Skeletal muscle tissue (tissue), 4 donors: ENCODE results near the gene EPPIN. TPM values are rescaled to one million over a fixed set of nuclear protein-coding genes. Genes with fewer than 3 reads are reported as not detected.
"Not testable (repeated sequence)": the region's sequence is repeated elsewhere in the genome, so short reads cannot be mapped to it uniquely, and the experiment has no call there.

Experiments
- H3K27ac ChIP-seq: one replicate; pipeline ENCODE4 v1.7.0; 2013; ENCODE audit warnings: mild to moderate bottlenecking, low read depth, low read length, inconsistent platforms
- H3K27me3 ChIP-seq, 3 donors: one replicate each; pipeline ENCODE4 v1.7.0; 2013; ENCODE audit warnings: low read length in 3 of 3; ENCODE audit not compliant: control insufficient read depth in 3 of 3, insufficient read depth in 3 of 3
- H3K36me3 ChIP-seq, 3 donors: one replicate each; pipeline ENCODE4 v1.7.0; 2013; ENCODE audit warnings: low read length in 3 of 3; ENCODE audit not compliant: control insufficient read depth in 3 of 3, insufficient read depth in 3 of 3
- H3K4me1 ChIP-seq, 3 donors: one replicate each; pipeline ENCODE4 v1.7.0; 2013; ENCODE audit warnings: low read length in 3 of 3, mild to moderate bottlenecking in 3 of 3; ENCODE audit not compliant: control insufficient read depth in 3 of 3, insufficient read depth in 3 of 3
- H3K4me3 ChIP-seq, 3 donors: one replicate each; pipeline ENCODE4 v1.7.0; 2013; ENCODE audit warnings: low read length in 3 of 3
- H3K9ac ChIP-seq, 3 donors: one replicate each; pipeline ENCODE4 v1.7.0; 2013; ENCODE audit warnings: low read length in 3 of 3, mild to moderate bottlenecking in 3 of 3, moderate library complexity in 2 of 3, low read depth in 1 of 3
- H3K9me3 ChIP-seq, 3 donors: one replicate each; pipeline ENCODE4 v1.7.0; 2013; ENCODE audit warnings: low read length in 3 of 3; ENCODE audit not compliant: control insufficient read depth in 3 of 3
- total RNA-seq: library from RNA; depleted of rRNA; stranded (reverse); fragments of >200 nt; gene quantifications from one replicate; pipeline ENCODE4 v1.2.3, GENCODE V29; 2014
- donor health status: Osteomylitis.

Gene EPPIN
- total RNA-seq, 1 donor from 2014 or later = not detected

DNA sequence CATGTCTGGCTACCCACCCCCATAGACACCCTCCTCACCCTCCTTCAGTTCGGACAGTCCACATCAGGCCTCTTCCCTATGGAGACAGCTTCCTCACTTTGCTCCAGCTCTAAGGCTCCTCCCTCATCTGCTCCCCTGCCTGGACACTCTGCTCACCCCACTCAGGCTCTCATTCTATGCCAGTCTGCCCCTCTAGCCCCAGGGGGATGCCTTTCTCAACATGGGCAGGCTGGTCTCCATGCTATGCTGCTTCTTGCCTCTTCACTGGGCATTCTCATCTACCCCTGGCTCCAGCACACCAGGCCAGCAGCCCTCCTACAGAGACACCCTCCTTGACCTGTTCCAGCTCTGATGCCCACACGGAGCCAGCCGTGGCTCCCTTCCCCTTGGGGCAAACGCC is 32.0 kb upstream of the EPPIN start, which contains the start of gene WFDC8:
TSS of gene WFDC8 (minus strand) at position 101 of the 400 bp plus-strand sequence. CDS start at position 64, 37 bp downstream.
- Histone ChIP-seq H3K27ac (no peak within 1 kb of the TSS), H3K27me3 (peaks cover 0 to 14% (median 8%) of the 10 kb centered on the region in 3 donors), H3K9me3 (no peaks in the 10 kb centered on the region), H3K36me3 (no peaks in the 10 kb centered on the region), H3K4me3 (no peak within 1 kb of the TSS), H3K9ac (no peak within 1 kb of the TSS), H3K4me1 (no peaks in the 10 kb centered on the region)

DNA sequence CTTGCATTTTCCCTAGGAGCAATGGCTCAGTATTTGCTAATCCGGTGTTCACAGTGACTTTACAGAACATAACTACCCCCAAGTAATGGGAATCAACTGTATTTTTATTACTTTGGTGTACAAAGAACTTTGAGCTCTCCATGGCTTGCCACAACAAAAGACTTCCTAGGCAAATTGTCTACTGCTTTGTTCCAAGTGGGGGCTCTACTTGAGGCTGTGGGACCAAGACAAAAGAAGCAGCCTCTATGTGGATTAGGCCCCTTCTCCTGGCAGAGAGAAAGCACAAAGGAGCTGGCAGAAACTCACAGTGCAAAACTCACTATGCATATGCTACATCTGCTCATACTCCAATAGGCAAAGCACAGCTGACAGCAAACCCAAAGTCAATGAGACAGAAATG is 31.0 kb upstream of the EPPIN start:
- no peaks in the 10 kb centered on the region for H3K9me3 ChIP-seq
- H3K4me3 ChIP-seq = no peak overlapping the region
- no peaks in the 10 kb centered on the region for H3K36me3 ChIP-seq
- no peak overlapping the region for H3K27ac ChIP-seq
- H3K4me1 ChIP-seq = no peaks in the 10 kb centered on the region
- H3K9ac ChIP-seq = no peak overlapping the region
- peaks cover 0 to 12% (median 4%) of the 10 kb centered on the region in 3 donors for H3K27me3 ChIP-seq

DNA sequence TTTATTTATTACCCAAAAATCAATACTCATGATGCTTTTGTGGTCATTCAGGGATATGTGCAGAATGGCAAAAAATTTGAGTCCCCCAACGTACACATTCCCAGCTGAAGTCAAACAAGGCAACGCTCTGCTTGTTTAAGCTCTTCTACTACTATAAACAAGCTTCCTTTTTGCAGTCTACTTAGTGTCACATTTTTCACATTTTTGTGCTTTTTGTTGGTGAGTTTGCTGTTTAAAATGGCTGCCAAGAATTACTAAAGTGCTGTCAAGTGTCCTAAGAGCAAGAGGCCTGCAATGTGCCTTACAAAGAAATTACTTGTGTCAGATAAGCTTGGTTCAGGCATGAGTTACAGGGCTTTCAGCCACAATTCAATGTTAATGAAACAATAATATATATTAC is 29.8 kb upstream of the EPPIN start:
- Histone ChIP-seq H3K9ac (no peak overlapping the region), H3K27ac (no peak overlapping the region), H3K4me1 (no peaks in the 10 kb centered on the region), H3K4me3 (no peak overlapping the region), H3K9me3 (no peaks in the 10 kb centered on the region), H3K36me3 (no peaks in the 10 kb centered on the region), H3K27me3 (peaks cover 0 to 11% (median 0%) of the 10 kb centered on the region in 3 donors)

DNA sequence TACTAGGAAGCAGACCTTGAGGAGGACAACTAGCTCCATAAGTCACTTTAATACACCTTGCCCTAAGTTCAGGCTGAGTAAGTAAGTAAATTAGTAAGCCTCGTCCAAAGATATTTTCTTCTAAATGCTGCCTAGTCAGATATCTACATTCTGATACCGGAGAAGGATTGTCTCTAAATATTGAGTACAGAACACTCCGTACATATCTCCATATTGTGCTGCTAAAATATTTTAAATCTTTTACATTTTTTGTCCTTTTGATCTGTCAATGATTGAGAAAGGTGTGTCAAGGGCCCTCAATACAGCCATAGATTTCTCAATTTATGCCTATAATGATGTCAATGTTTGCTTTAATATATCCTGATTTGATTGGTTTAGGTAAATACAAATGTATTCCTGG is 28.7 kb upstream of the EPPIN start:
- Histone ChIP-seq H3K27ac (no peak overlapping the region), H3K9me3 (no peaks in the 10 kb centered on the region), H3K9ac (no peak overlapping the region), H3K36me3 (no peaks in the 10 kb centered on the region), H3K4me3 (no peak overlapping the region), H3K27me3 (peaks cover 0 to 8% (median 0%) of the 10 kb centered on the region in 3 donors), H3K4me1 (no peaks in the 10 kb centered on the region)

DNA sequence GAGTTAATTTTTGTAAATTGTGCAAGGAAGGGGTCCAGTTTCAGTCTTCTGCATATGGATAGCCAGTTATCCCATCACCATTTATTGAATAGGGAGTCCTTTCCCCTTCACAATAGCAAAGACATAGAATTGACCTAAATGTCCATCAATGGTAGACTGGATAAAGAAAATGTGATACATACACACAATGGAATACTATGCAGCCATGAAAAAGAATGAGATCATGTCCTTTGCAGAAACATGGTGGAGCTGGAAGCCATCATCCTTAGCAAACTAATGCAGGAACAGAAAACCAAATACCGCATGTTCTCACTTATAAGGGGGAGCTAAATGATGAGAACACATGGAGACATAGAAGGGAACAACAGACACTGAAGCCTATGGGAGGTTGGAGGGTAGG is 22.4 kb upstream of the EPPIN start:
- H3K9me3 ChIP-seq, H3K36me3 ChIP-seq, H3K9ac ChIP-seq, H3K27me3 ChIP-seq, H3K27ac ChIP-seq, H3K4me1 ChIP-seq, H3K4me3 ChIP-seq: not testable (repeated sequence)

GRCh38 chr20:45564760-45565276 is 17.6 kb upstream of the EPPIN start:
- Histone ChIP-seq H3K27me3 (peaks cover 3 to 10% (median 10%) of the 10 kb centered on the region in 3 donors), H3K4me1 (no peaks in the 10 kb centered on the region), H3K4me3 (no peak overlapping the region), H3K9ac (no peak overlapping the region), H3K9me3 (no peaks in the 10 kb centered on the region), H3K27ac (no peak overlapping the region), H3K36me3 (no peaks in the 10 kb centered on the region)

DNA sequence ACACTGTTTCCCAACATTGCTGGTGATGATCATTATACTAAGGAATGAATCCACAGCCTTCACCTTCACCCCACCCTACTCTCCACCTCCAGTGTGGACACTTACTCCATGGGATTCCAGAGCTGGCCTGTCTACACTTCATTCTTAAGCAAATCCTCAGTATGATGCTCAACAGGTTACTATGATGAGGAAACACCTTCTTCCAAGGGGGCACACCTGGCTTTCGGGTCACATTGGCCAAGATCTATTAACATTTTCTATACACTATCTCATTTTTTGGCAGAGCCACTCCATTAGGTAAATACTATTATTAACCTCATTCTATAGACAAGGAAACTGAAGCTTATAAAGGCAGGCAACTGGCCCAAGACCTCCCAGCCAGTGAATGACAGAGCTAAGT is 8.0 kb upstream of the EPPIN start:
- H3K9ac ChIP-seq = no peak overlapping the region
- H3K4me1 ChIP-seq = no peaks in the 10 kb centered on the region
- peaks cover 0 to 3% (median 0%) of the 10 kb centered on the region in 3 donors for H3K9me3 ChIP-seq
- no peaks in the 10 kb centered on the region for H3K36me3 ChIP-seq
- H3K27me3 ChIP-seq = peaks cover 0 to 2% (median under 1%) of the 10 kb centered on the region in 3 donors
- no peak overlapping the region for H3K4me3 ChIP-seq
- no peak overlapping the region for H3K27ac ChIP-seq

- Histone ChIP-seq H3K36me3 (no peaks in the 10 kb centered on the region), H3K4me3 (no peak overlapping the region), H3K4me1 (no peaks in the 10 kb centered on the region), H3K9ac (no peak overlapping the region), H3K27ac (no peak overlapping the region), H3K27me3 (peaks cover 0 to 5% (median 0%) of the 10 kb centered on the region in 3 donors), H3K9me3 (peaks cover 0 to 3% (median 0%) of the 10 kb centered on the region in 3 donors)
Measured at GRCh38 chr20:45552456-45552855, 5.3 kb upstream of the EPPIN start.

DNA sequence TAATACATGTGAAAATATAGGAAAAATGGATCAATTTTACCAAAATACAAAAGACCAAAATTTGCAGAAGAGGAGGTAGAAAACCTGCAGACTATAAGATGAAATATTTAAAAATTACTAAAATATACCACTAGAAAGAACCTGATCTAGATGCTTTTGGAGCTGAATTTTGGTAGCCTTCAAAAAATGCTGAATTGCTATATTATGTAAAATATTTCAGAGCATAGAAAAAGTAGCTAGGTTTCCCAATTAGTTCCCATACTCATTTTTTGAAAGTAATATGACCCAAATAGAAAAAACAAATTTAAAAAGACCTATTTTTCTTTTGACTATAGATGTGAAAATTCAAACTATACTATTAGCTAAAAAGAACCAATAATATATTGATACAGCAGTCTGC is 3.6 kb upstream of the EPPIN start:
- Histone ChIP-seq H3K4me3 (no peak overlapping the region), H3K9ac (no peak overlapping the region), H3K9me3 (peaks cover 0 to 3% (median 0%) of the 10 kb centered on the region in 3 donors), H3K27me3 (peaks cover 0 to 5% (median under 1%) of the 10 kb centered on the region in 3 donors), H3K27ac (no peak overlapping the region), H3K36me3 (no peaks in the 10 kb centered on the region), H3K4me1 (no peaks in the 10 kb centered on the region)

- Histone ChIP-seq H3K36me3 (no peaks in the 10 kb centered on the region), H3K27me3 (peaks cover 0 to 9% (median 5%) of the 10 kb centered on the region in 3 donors), H3K9ac (no peak overlapping the region), H3K27ac (no peak overlapping the region), H3K9me3 (no peaks in the 10 kb centered on the region), H3K4me3 (no peak overlapping the region), H3K4me1 (no peaks in the 10 kb centered on the region)
Measured at GRCh38 chr20:45548410-45548809, 1.2 kb upstream of the EPPIN start.
